MCF 10A (cell line): ENCODE measurements around the gene CLK1. TPM values are rescaled to one million over a fixed set of nuclear protein-coding genes. Genes with fewer than 3 reads are reported as not detected.

ENCODE experiments used
- BruUV-seq: library from RNA; stranded (reverse); fragments of 400-500 nt; replicated peaks from 2 replicates; lab custom pipeline; 2021; lab: Mats Ljungman, UMichigan
- CTCF ChIA-PET: fragments of 300-600 bp; sonication (Branson Sonifier 250); formaldehyde crosslinking; extraction: SDS; loops from one replicate; lab custom pipeline; 2021; ENCODE audit warnings: antibody characterized with exemption, inconsistent platforms; lab: Yijun Ruan, JAX
- POLR2A ChIA-PET: fragments of 300-600, 350-650 bp; sonication (Branson Sonifier 250); formaldehyde crosslinking; extraction: SDS; loops from one replicate; lab custom pipeline; 2020; ENCODE audit warnings: antibody characterized with exemption, inconsistent platforms; lab: Yijun Ruan, JAX
- DNase-seq: peaks from one replicate; pipeline ENCODE4 v3.0.0-alpha.2; 2018; ENCODE audit not compliant: unreplicated experiment
- H3K27ac Mint-ChIP-seq: one replicate; pipeline ENCODE4 v1.8.0; 2022; ENCODE audit warnings: mild to moderate bottlenecking, low read depth, mixed read lengths; ENCODE audit not compliant: unreplicated experiment
- H3K27me3 Mint-ChIP-seq: one replicate; pipeline ENCODE4 v1.8.0; 2022; ENCODE audit warnings: mixed read lengths; ENCODE audit not compliant: insufficient read depth, unreplicated experiment
- H3K36me3 Mint-ChIP-seq: one replicate; pipeline ENCODE4 v1.8.0; 2022; ENCODE audit warnings: mild to moderate bottlenecking, moderate library complexity, mixed read lengths; ENCODE audit not compliant: insufficient read depth, unreplicated experiment
- H3K4me1 Mint-ChIP-seq: one replicate; pipeline ENCODE4 v1.8.0; 2022; ENCODE audit warnings: mixed read lengths; ENCODE audit not compliant: insufficient read depth, unreplicated experiment
- H3K4me3 Mint-ChIP-seq: one replicate; pipeline ENCODE4 v1.8.0; 2022; ENCODE audit warnings: mild to moderate bottlenecking, moderate library complexity, mixed read lengths; ENCODE audit not compliant: unreplicated experiment
- H3K9me3 Mint-ChIP-seq: one replicate; pipeline ENCODE4 v1.8.0; 2022; ENCODE audit warnings: mixed read lengths; ENCODE audit not compliant: unreplicated experiment
- intact Hi-C: fragments of 100-400 bp; cut with micrococcal nuclease; formaldehyde crosslinking; loops from 2 replicates; pipeline ENCODE4 v1.14.1; 2022
- total RNA-seq: library from RNA; stranded (reverse); gene quantifications from 2 replicates; pipeline ENCODE4 v1.2.3, GENCODE V29; 2022
- TF ChIP-seq, protein P1 (sequence below): fragments of 200-600 bp; IDR thresholded peaks from one replicate; pipeline ENCODE4 v1.8.0; 2022; ENCODE audit warnings: antibody characterized with exemption, mild to moderate bottlenecking; ENCODE audit not compliant: unreplicated experiment

Gene CLK1
- total RNA-seq, 1 experiment from 2014 or later: 102 TPM

DNA sequence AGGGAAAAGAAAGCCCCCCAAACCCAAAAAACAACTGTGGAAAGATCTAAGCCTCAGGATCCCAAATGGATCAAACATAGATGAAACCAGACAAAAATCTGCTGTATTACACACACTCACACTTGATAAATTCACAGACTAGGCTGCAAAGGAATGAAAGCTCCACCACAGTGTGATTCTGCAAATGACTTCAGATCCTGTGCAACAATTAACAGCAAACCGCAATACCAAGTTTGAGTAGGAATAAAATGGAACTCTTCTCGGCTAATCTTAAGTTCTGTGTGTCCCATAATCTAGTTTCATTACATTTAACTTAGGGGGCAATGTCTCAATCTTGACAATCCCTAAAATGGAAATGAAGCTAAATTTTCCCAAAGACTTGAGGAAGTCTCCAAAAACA lies 11.9 kb downstream of the CLK1 start:
- Mint-ChIP-seq H3K36me3 (peaks cover 89% of the 10 kb centered on the region), H3K27ac (no peak overlapping the region), H3K9me3 (no peaks in the 10 kb centered on the region), H3K27me3 (no peaks in the 10 kb centered on the region), H3K4me1 (no peaks in the 10 kb centered on the region), H3K4me3 (no peak overlapping the region)
- ChIA-PET POLR2A (interaction anchor here (1.2 to 2.7 kb wide), 3 partner anchors 9 to 21 kb away, joined by 3 to 11 read pairs (median 3); partner anchors contain the start of gene CLK1), CTCF (no interaction called here)
- no peak for DNase-seq
- TF ChIP-seq, protein P1, sequence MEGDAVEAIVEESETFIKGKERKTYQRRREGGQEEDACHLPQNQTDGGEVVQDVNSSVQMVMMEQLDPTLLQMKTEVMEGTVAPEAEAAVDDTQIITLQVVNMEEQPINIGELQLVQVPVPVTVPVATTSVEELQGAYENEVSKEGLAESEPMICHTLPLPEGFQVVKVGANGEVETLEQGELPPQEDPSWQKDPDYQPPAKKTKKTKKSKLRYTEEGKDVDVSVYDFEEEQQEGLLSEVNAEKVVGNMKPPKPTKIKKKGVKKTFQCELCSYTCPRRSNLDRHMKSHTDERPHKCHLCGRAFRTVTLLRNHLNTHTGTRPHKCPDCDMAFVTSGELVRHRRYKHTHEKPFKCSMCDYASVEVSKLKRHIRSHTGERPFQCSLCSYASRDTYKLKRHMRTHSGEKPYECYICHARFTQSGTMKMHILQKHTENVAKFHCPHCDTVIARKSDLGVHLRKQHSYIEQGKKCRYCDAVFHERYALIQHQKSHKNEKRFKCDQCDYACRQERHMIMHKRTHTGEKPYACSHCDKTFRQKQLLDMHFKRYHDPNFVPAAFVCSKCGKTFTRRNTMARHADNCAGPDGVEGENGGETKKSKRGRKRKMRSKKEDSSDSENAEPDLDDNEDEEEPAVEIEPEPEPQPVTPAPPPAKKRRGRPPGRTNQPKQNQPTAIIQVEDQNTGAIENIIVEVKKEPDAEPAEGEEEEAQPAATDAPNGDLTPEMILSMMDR: no peak
- no TSS peak for BruUV-seq
- intact Hi-C loops: no loop called here

DNA sequence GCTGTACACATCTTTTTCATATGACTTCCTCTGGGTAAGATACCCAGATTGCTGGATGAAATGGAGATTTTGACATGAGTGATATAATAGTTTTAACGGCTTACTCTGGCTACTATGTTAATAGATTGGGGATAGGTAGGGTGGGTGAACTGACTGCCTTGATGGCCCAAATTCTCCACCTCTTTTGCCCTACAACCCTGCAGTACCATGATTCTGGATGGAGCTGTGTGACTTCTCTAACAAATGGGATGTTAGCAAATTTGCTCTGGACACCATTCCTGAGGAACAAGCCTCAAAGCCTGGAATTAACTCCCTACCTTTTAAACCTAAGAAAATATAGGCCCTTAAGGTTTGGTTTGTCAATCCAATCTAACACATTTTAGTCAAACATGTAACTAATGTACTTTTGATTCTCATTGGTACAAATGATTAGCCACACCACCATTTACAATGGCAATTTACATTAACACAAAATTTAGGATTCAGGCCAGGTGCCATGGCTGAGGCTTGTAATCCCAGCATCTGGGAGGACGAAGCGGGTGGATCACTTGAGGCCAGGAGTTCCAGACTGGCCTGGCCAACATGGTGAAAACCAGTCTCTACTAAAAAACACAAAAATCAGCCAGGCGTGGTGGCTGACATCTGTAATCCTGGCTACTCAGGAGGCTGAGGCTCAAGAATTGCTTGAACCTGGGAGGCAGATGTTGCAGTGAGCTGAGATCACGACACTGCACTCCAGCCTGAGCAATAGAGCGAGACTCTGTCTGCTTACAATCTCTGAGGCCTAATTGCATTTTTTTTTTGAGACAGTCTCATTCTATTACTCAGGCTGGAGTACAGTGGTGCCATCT lies 12.8 kb downstream of the CLK1 start:
- Mint-ChIP-seq H3K27me3 (no peaks in the 10 kb centered on the region), H3K4me1 (no peaks in the 10 kb centered on the region), H3K27ac (no peak overlapping the region), H3K36me3 (peaks cover 79% of the 10 kb centered on the region), H3K4me3 (no peak overlapping the region), H3K9me3 (no peaks in the 10 kb centered on the region)
- ChIA-PET CTCF (interaction anchor here (0.5 kb wide), 1 partner anchor 13 kb away, joined by 3 read pairs; no protein-coding TSS in a partner anchor), POLR2A (interaction anchor here (0.6 to 3.4 kb wide), 3 partner anchors 13 to 278 kb away, joined by 3 to 14 read pairs (median 3); partner anchors contain the start of gene CLK1)
- TF ChIP-seq, protein P1: no peak
- no peak for DNase-seq
- no TSS peak for BruUV-seq
- intact Hi-C loops: no loop called here

DNA sequence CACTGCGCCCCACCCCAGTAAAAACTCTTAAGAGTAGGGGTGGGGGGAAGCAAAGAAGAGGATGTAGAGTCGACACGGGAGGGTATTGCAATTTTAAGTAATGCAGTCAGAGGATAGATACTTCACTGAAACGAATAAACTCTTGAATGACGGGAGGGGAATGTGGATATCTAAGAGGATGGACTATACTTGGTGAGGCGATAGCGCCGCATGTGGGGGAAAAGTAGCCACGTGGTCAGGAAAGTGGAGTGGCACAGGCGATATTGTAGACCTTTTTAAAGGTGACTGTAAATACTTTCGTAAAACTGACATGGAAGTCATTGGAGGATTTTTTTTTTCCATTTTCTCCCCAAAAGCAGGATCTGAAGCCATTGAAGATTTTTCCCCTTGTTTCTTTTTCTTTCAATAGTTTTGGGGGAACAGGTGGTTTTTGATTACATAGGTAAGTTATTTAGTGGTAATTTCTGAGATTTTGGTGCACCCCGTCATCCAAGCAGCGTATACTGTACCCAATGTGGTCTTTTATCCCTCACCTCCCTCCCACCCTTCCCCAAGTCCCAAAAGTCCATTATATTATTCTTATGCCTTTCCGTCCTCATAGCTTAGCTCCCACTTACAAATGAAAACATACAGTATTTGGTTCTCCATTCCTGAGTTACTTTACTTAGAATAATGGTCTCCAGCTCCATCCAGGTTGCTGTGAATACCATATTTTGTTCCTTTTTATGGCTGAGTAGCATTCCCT lies 13.8 kb downstream of the CLK1 start:
- no peaks in the 10 kb centered on the region for H3K9me3 Mint-ChIP-seq
- TSS peak; percentile 25 for BruUV-seq
- no peaks in the 10 kb centered on the region for H3K4me1 Mint-ChIP-seq
- TF ChIP-seq, protein P1: no peak
- peaks cover 69% of the 10 kb centered on the region for H3K36me3 Mint-ChIP-seq
- ChIA-PET CTCF (interaction anchor here (0.8 kb wide), 1 partner anchor 10 kb away, joined by 3 read pairs; no protein-coding TSS in a partner anchor), POLR2A (interaction anchor here (3.4 kb wide), 1 partner anchor 14 kb away, joined by 14 read pairs; the partner anchor contains the start of gene CLK1)
- H3K27ac Mint-ChIP-seq: no peak overlapping the region
- no peak for DNase-seq
- intact Hi-C loops: no loop called here
- H3K4me3 Mint-ChIP-seq: no peak overlapping the region
- no peaks in the 10 kb centered on the region for H3K27me3 Mint-ChIP-seq

DNA sequence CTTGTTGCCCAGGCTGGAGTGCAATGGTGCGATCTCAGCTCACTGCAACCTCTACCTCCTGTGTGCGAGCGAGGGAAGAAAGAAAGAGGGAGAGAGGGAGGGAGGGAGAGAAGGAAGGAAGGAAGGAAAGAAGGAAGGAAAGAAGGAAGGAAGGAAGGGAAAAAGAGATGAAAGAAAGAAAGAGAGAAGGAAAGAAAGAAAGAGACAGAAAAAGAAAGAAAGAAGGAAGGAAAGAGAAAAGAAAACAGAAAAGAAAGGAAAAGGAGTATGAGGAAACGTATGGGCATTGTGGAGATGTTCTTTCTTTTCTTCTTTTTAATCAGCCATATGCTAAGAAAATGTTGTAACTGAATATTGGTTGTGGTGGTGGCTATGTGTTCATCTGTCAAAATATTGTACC lies 16.5 kb downstream of the CLK1 start:
- H3K4me3 Mint-ChIP-seq: no peak overlapping the region
- POLR2A ChIA-PET: interaction anchor here (0.6 to 1.5 kb wide), 3 partner anchors 8 to 14 kb away, joined by 3 to 4 read pairs (median 4); no protein-coding TSS in a partner anchor
- CTCF ChIA-PET: interaction anchor here (1.4 kb wide), 1 partner anchor 11 kb away, joined by 3 read pairs; no protein-coding TSS in a partner anchor
- peaks cover 42% of the 10 kb centered on the region for H3K36me3 Mint-ChIP-seq
- H3K27me3 Mint-ChIP-seq: no peaks in the 10 kb centered on the region
- BruUV-seq: no TSS peak
- DNase-seq: no peak
- no peak overlapping the region for H3K27ac Mint-ChIP-seq
- TF ChIP-seq, protein P1: no peak
- intact Hi-C loops: no loop called here
- no peaks in the 10 kb centered on the region for H3K9me3 Mint-ChIP-seq
- no peaks in the 10 kb centered on the region for H3K4me1 Mint-ChIP-seq
